Ovary (tissue), 9 donors: ENCODE data around the gene FOXE1. TPM values are rescaled to one million over a fixed set of nuclear protein-coding genes. Genes with fewer than 3 reads are reported as not detected.

Experiments used
- DNase-seq, 5 donors: peaks; one replicate each; pipeline ENCODE4 v3.0.0-alpha.2; 2019 to 2020
- H3K27ac ChIP-seq, 2 donors: fragments of 200-600 bp; one replicate each; pipeline versions ENCODE4 v1.5.1 to v1.8.0; 2019 to 2022
- H3K27me3 ChIP-seq: fragments of 200-600 bp; one replicate; pipeline ENCODE4 v1.8.0; 2022
- H3K36me3 ChIP-seq: fragments of 200-600 bp; sonication (generic); one replicate; pipeline ENCODE4 v1.5.1; 2019
- H3K4me1 ChIP-seq: one replicate; pipeline ENCODE4 v1.8.1; 2013; ENCODE audit warnings: mild to moderate bottlenecking, moderate library complexity; ENCODE audit not compliant: insufficient read depth
- H3K4me3 ChIP-seq: fragments of 200-600 bp; sonication (generic); one replicate; pipeline ENCODE4 v1.5.1; 2017
- H3K9me3 ChIP-seq, 2 donors: fragments of 200-600 bp in 1 of 2; sonication (generic) in 1 of 2; one replicate each; pipeline versions ENCODE4 v1.5.1 to v1.8.1; 2013 to 2019; ENCODE audit warnings: mild to moderate bottlenecking in 1 of 2, moderate library complexity in 1 of 2
- CTCF ChIP-seq, 3 donors: fragments of 450-650 bp in 2 of 3; fragments of 200-600 bp in 1 of 3; IDR thresholded peaks; one replicate each; pipeline versions ENCODE4 v1.5.1 to v1.8.0; 2016 to 2022; ENCODE audit warnings: antibody characterized with exemption in 3 of 3, mild to moderate bottlenecking in 1 of 3
- EP300 ChIP-seq: sonication (generic); formaldehyde crosslinking; IDR thresholded peaks from one replicate; pipeline ENCODE4 v1.6.1; 2017; ENCODE audit warnings: antibody characterized with exemption
- POLR2A ChIP-seq: fragments of 450-650 bp; IDR thresholded peaks from one replicate; pipeline ENCODE4 v1.6.1; 2017; ENCODE audit warnings: antibody characterized with exemption, mild to moderate bottlenecking, moderate library complexity
- WGBS, 3 donors: extraction: QIAGEN DNeasy Blood & Tissue Kit in 1 of 3; methylation state at CpG; one replicate each; pipeline versions ENCODE4 v1.1.5 to v1.1.7; 2013 to 2017; 5-methylcytosine and 5-hydroxymethylcytosine counted together
- intact Hi-C, 4 donors: fragments of 100-400 bp; cut with DNase I; formaldehyde crosslinking; loops; one replicate each; pipeline versions ENCODE4 v1.11.0 to v1.15.1; 2022 to 2023
- polyA plus RNA-seq, 2 donors: library from polyadenylated mRNA; stranded (reverse); fragments of 200-250 nt in 1 of 2; fragments of 350-450 nt in 1 of 2; fragmentation: Illumina TruSeq in 1 of 2; extraction: RNeasy Lipid Tissue Mini Kit (QIAGEN cat#74804) in 1 of 2; gene quantifications; one replicate each; pipeline ENCODE4 v1.2.3, GENCODE V29; 2013 to 2014
- total RNA-seq, 7 donors: library from RNA; depleted of rRNA in 2 of 7; stranded (reverse); fragments of >200 nt in 2 of 7; fragmentation: NEBNext Ultra II Directional in 3 of 7; extraction: Animal tissue kit (Norgen Biotek cat#: 25700) in 3 of 7; gene quantifications; one replicate each; pipeline versions ENCODE4 v1.1.0 to v1.2.4, GENCODE V29; 2016 to 2023
- donor health status: DM: no; HTN: no; CAD: no; lungs with moderate emphysema.
- donor health status: DM: no; HTN: no; CAD: no.
- donor health status: Bipolar disorder and iron deficiency.
- donor health status: DM: yes; HTN: yes; CAD: no.
- donor health status: DM: no; HTN: no; CAD: no.
- donor health status: DM: yes; HTN: yes; CAD: no.

Gene FOXE1
- total and polyA plus RNA-seq, 9 donors = not detected

- WGBS, 3 donors = 35 to 53% (median 48%) methylated on average over 2 of the region's 2 CpGs
- no peak overlapping the region for H3K4me3 ChIP-seq
- H3K27me3 ChIP-seq = no peaks in the 10 kb centered on the region
- H3K9me3 ChIP-seq = no peaks in the 10 kb centered on the region
- no peaks in the 10 kb centered on the region for H3K36me3 ChIP-seq
- intact Hi-C loops = no loop called here
- no peaks in the 10 kb centered on the region for H3K4me1 ChIP-seq
- H3K27ac ChIP-seq = no peak overlapping the region
- DNase-seq = no peak
- TF ChIP-seq POLR2A = no peak
- TF ChIP-seq EP300 = no peak
- TF ChIP-seq CTCF (IDR thresholded peaks at IDR 0.05) = no peak
Measured at GRCh38 chr9:97845130-97845529, 7.9 kb upstream of the FOXE1 start.

GRCh38 chr9:97845763-97846162 lies 7.3 kb upstream of the FOXE1 start:
- Histone ChIP-seq H3K9me3 (no peaks in the 10 kb centered on the region), H3K36me3 (no peaks in the 10 kb centered on the region), H3K4me1 (no peaks in the 10 kb centered on the region), H3K27me3 (no peaks in the 10 kb centered on the region), H3K27ac (no peak overlapping the region), H3K4me3 (no peak overlapping the region)
- DNase-seq = no peak
- intact Hi-C loops = no loop called here
- no peak for TF ChIP-seq CTCF (IDR thresholded peaks at IDR 0.05)
- TF ChIP-seq EP300 = no peak
- TF ChIP-seq POLR2A = no peak
- 59 to 76% (median 63%) methylated on average over 2 of the region's 2 CpGs for WGBS, 3 donors

- H3K4me1 ChIP-seq = no peaks in the 10 kb centered on the region
- no peak overlapping the region for H3K27ac ChIP-seq
- TF ChIP-seq EP300 = no peak
- TF ChIP-seq CTCF (IDR thresholded peaks at IDR 0.05) = no peak
- TF ChIP-seq POLR2A = no peak
- no peaks in the 10 kb centered on the region for H3K27me3 ChIP-seq
- DNase-seq = no peak
- no peak overlapping the region for H3K4me3 ChIP-seq
- WGBS, 3 donors = 45 to 64% (median 51%) methylated on average over 4 of the region's 4 CpGs
- no peaks in the 10 kb centered on the region for H3K9me3 ChIP-seq
- intact Hi-C loops = no loop called here
- no peaks in the 10 kb centered on the region for H3K36me3 ChIP-seq
Measured at GRCh38 chr9:97846347-97846746, 6.7 kb upstream of the FOXE1 start.

- no peaks in the 10 kb centered on the region for H3K36me3 ChIP-seq
- no peak overlapping the region for H3K27ac ChIP-seq
- intact Hi-C loops = no loop called here
- no peaks in the 10 kb centered on the region for H3K4me1 ChIP-seq
- peaks cover 2% of the 10 kb centered on the region for H3K27me3 ChIP-seq
- H3K9me3 ChIP-seq = no peaks in the 10 kb centered on the region
- TF ChIP-seq CTCF (IDR thresholded peaks at IDR 0.05) = no peak
- no peak for TF ChIP-seq EP300
- no peak for TF ChIP-seq POLR2A
- no peak overlapping the region for H3K4me3 ChIP-seq
- WGBS, 3 donors = 3 to 10% (median 7%) methylated on average over 27 to 31 of the region's 31 CpGs
- DNase-seq = no peak
Measured at GRCh38 chr9:97847474-97848214, 5.4 kb upstream of the FOXE1 start.
